Breast epithelium (tissue), 3 donors: ENCODE data around the gene ARL13A.

Source experiments
- CTCF ChIP-seq, 3 donors: fragments of 450-650 bp; IDR thresholded peaks; one replicate each; pipeline ENCODE4 v1.5.1; 2016 to 2017; ENCODE audit warnings: antibody characterized with exemption in 3 of 3, mild to moderate bottlenecking in 3 of 3, moderate library complexity in 3 of 3
- POLR2A ChIP-seq: fragments of 450-650 bp; IDR thresholded peaks from one replicate; pipeline ENCODE4 v1.6.1; 2016; ENCODE audit warnings: antibody characterized with exemption, mild to moderate bottlenecking, moderate library complexity
- POLR2AphosphoS5 ChIP-seq, 3 donors: sonication (generic); formaldehyde crosslinking; IDR thresholded peaks; one replicate each; pipeline ENCODE4 v1.6.1; 2017; ENCODE audit warnings: antibody characterized with exemption in 3 of 3

- no peak for TF ChIP-seq CTCF (IDR thresholded peaks at IDR 0.05)
- TF ChIP-seq POLR2AphosphoS5 (IDR thresholded peaks at IDR 0.05) = no peak
- TF ChIP-seq POLR2A = no peak
Observed at GRCh38 chrX:100969408-100969807, at the start of gene ARL13A.
